ENCODE measurements around the gene YIPF4. TPM values are rescaled to one million over a fixed set of nuclear protein-coding genes. Genes with fewer than 3 reads are reported as not detected.
"Not testable (repeated sequence)": the region's sequence is repeated elsewhere in the genome, so short reads cannot be mapped to it uniquely, and the experiment has no call there.

YIPF4 gene
- total RNA-seq, 1 donor from 2014 or later: 36.7 TPM

- Mint-ChIP-seq H3K36me3 (ENCODE audit: low read depth) (peaks cover 40% of the 10 kb centered on the region), H3K4me3 (ENCODE audit: low read depth) (peak overlapping the region; percentile 89), H3K4me1 (ENCODE audit: low read depth) (peaks cover 34% of the 10 kb centered on the region), H3K9me3 (no peaks in the 10 kb centered on the region), H3K27ac (peak overlapping the region; percentile 73), H3K27me3 (ENCODE audit: low read depth) (no peaks in the 10 kb centered on the region)
- DNase-seq (ENCODE audit: low spot score): peak; percentile 10
- intact Hi-C loops (cut with micrococcal nuclease): loop anchor here (10.0 kb wide), 1 partner anchor 343 kb away; the partner anchor contains the start of gene MEMO1
These were observed 80.4 kb downstream of the YIPF4 start for GRCh38 chr2:32358111-32358482.

- intact Hi-C loops (cut with micrococcal nuclease): no loop called here
- no peak for DNase-seq (ENCODE audit: low spot score)
- Mint-ChIP-seq H3K27ac (no peak overlapping the region), H3K4me3 (ENCODE audit: low read depth) (peak overlapping the region; percentile 26), H3K4me1 (ENCODE audit: low read depth) (peaks cover 48% of the 10 kb centered on the region), H3K27me3 (ENCODE audit: low read depth) (no peaks in the 10 kb centered on the region), H3K36me3 (ENCODE audit: low read depth) (peaks cover 52% of the 10 kb centered on the region), H3K9me3 (no peaks in the 10 kb centered on the region)
These were observed 82.7 kb downstream of the YIPF4 start for GRCh38 chr2:32360416-32360815.

GRCh38 chr2:32362997-32363396, 85.3 kb downstream of the YIPF4 start:
- Mint-ChIP-seq H3K4me1 (ENCODE audit: low read depth) (peaks cover 49% of the 10 kb centered on the region), H3K36me3 (ENCODE audit: low read depth) (peaks cover 55% of the 10 kb centered on the region)
- H3K27ac Mint-ChIP-seq; DNase-seq (ENCODE audit: low spot score); H3K9me3 Mint-ChIP-seq; H3K4me3 Mint-ChIP-seq (ENCODE audit: low read depth); intact Hi-C loops (cut with micrococcal nuclease); H3K27me3 Mint-ChIP-seq (ENCODE audit: low read depth): not testable (repeated sequence)

- DNase-seq (ENCODE audit: low spot score): no peak
- H3K9me3 Mint-ChIP-seq: no peaks in the 10 kb centered on the region
- no peak overlapping the region for H3K27ac Mint-ChIP-seq
- H3K36me3 Mint-ChIP-seq (ENCODE audit: low read depth): peaks cover 48% of the 10 kb centered on the region
- H3K27me3 Mint-ChIP-seq (ENCODE audit: low read depth): no peaks in the 10 kb centered on the region
- no peak overlapping the region for H3K4me3 Mint-ChIP-seq (ENCODE audit: low read depth)
- H3K4me1 Mint-ChIP-seq (ENCODE audit: low read depth): peaks cover 46% of the 10 kb centered on the region
- intact Hi-C loops (cut with micrococcal nuclease): no loop called here
These were observed 85.9 kb downstream of the YIPF4 start for GRCh38 chr2:32363597-32363996.

- H3K27me3 Mint-ChIP-seq (ENCODE audit: low read depth); H3K4me3 Mint-ChIP-seq (ENCODE audit: low read depth): not testable (repeated sequence)
These were observed 86.6 kb downstream of the YIPF4 start for GRCh38 chr2:32364290-32364689.

GRCh38 chr2:32365679-32366078, 88.0 kb downstream of the YIPF4 start:
- H3K27ac Mint-ChIP-seq; H3K27me3 Mint-ChIP-seq (ENCODE audit: low read depth); H3K4me3 Mint-ChIP-seq (ENCODE audit: low read depth); H3K9me3 Mint-ChIP-seq; DNase-seq (ENCODE audit: low spot score); intact Hi-C loops (cut with micrococcal nuclease): not testable (repeated sequence)
- Mint-ChIP-seq H3K36me3 (ENCODE audit: low read depth) (peaks cover 34% of the 10 kb centered on the region), H3K4me1 (ENCODE audit: low read depth) (peaks cover 34% of the 10 kb centered on the region)

More at GRCh38 chr2:32364290-32364689, 86.6 kb downstream of the YIPF4 start:
- Mint-ChIP-seq H3K36me3 (ENCODE audit: low read depth) (peaks cover 42% of the 10 kb centered on the region), H3K4me1 (ENCODE audit: low read depth) (peaks cover 45% of the 10 kb centered on the region), H3K27ac (peak overlapping the region; percentile 15)
- intact Hi-C loops (cut with micrococcal nuclease); DNase-seq (ENCODE audit: low spot score); H3K9me3 Mint-ChIP-seq: not testable (repeated sequence)

Other genes starting within 250 kb of the YIPF4 start
- 72.1 and 77.1 TPM in 2 replicates for gene DPY30, start 238.1 kb upstream of the YIPF4 start, total RNA-seq
- gene SPAST, start 214.3 kb upstream of the YIPF4 start, total RNA-seq: 18.4 and 18.5 TPM in 2 replicates
- gene SLC30A6, start 112.0 kb upstream of the YIPF4 start, total RNA-seq: 20.8 and 22.2 TPM in 2 replicates
- gene NLRC4, start 13.0 kb upstream of the YIPF4 start, total RNA-seq: 0.16 TPM in 1 of 2 replicates, not detected in the other
- 111 and 123 TPM in 2 replicates for gene BIRC6, start 79.1 kb downstream of the YIPF4 start, total RNA-seq

Data from activated T-helper 2 cell treated with anti-CD3 and anti-CD28 coated beads, Interferon-gamma antibody, Interleukin-2, Interleukin-4, amounts not matched to agents 10 μg/mL and 5 μg/mL and 100 μg/mL, durations not matched to agents 14 hours and 24 hours and 36 hours (primary cell).